ENCODE results near the gene ABLIM1. TPM values are rescaled to one million over a fixed set of nuclear protein-coding genes. Genes with fewer than 3 reads are reported as not detected.

Gene ABLIM1
- total RNA-seq, 1 experiment from 2014 or later, result 79.3 TPM

DNA sequence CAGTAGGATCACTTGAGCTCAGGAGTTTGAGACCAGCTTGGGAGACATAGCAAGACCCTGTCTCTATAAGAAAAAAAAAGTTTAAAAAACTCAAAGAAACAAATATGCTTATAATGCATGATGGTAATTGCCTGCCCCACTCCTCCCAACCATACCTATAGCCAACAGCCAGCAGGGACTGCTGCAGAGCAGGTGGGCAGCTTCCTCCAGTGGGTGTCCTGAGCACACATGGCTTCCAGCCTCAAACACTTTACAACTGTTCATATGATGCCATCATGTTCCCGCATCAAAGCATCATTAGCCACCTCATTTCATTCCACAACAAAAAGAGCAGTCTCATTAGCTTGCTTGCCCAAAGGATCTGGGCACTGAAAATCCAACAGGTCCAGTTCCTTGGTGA is 42.0 kb downstream of the ABLIM1 start:
- Mint-ChIP-seq H3K27ac (ENCODE audit: unreplicated experiment) (no peak overlapping the region), H3K9me3 (ENCODE audit: unreplicated experiment) (peaks cover 11% of the 10 kb centered on the region), H3K36me3 (ENCODE audit: insufficient read depth, unreplicated experiment) (peaks cover 11% of the 10 kb centered on the region), H3K4me1 (ENCODE audit: low read depth, unreplicated experiment) (peaks cover 30% of the 10 kb centered on the region), H3K27me3 (ENCODE audit: insufficient read depth, unreplicated experiment) (no peaks in the 10 kb centered on the region), H3K4me3 (ENCODE audit: unreplicated experiment) (no peak overlapping the region)
- Histone ChIP-seq H3K4me1 (peaks cover 31% of the 10 kb centered on the region), H3K27me3 (replicated peaks; ENCODE audit: control insufficient read depth, insufficient read depth, low read length) (no peaks in the 10 kb centered on the region), H3K36me3 (ENCODE audit: control insufficient read depth, insufficient read depth, low read length) (no peaks in the 10 kb centered on the region), H3K9me3 (no peaks in the 10 kb centered on the region), H3K4me3 (ENCODE audit: low read depth, low read length) (no peak overlapping the region)
- intact Hi-C loops (cut with micrococcal nuclease; ENCODE audit: unreplicated experiment), result no loop called here
- POLR2A ChIA-PET, result no interaction called here
- TF ChIP-seq, protein P1, sequence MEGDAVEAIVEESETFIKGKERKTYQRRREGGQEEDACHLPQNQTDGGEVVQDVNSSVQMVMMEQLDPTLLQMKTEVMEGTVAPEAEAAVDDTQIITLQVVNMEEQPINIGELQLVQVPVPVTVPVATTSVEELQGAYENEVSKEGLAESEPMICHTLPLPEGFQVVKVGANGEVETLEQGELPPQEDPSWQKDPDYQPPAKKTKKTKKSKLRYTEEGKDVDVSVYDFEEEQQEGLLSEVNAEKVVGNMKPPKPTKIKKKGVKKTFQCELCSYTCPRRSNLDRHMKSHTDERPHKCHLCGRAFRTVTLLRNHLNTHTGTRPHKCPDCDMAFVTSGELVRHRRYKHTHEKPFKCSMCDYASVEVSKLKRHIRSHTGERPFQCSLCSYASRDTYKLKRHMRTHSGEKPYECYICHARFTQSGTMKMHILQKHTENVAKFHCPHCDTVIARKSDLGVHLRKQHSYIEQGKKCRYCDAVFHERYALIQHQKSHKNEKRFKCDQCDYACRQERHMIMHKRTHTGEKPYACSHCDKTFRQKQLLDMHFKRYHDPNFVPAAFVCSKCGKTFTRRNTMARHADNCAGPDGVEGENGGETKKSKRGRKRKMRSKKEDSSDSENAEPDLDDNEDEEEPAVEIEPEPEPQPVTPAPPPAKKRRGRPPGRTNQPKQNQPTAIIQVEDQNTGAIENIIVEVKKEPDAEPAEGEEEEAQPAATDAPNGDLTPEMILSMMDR (IDR thresholded peaks at IDR 0.05; ENCODE audit: insufficient read depth in 1 of 2, low read depth in 1 of 2, low read length in 1 of 2, severe bottlenecking in 1 of 2, unreplicated experiment in 1 of 2), result no peak
- DNase-seq, result no peak
- BruUV-seq (replicated peaks), result no TSS peak
- CTCF ChIA-PET, result no interaction called here

DNA sequence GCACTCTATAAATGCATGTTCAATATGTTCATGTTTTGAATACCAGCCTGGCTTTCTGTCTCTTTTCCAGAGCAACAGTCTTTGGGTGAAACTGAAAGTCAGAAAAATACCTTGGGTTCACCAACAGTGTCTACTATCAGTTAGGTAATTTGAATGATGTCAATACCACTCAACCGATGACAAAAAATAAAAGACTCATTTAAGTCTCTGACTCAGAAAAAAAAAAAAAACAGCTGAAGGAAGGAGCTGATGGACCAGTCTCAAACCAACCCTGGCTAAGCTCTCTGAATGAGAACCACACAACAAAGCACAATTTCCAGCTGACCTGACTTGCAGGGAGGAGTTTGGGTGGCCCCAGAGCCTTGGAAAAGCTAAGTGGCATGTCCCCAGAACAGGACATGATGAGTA is 42.5 kb downstream of the ABLIM1 start:
- H3K36me3 Mint-ChIP-seq (ENCODE audit: insufficient read depth, unreplicated experiment), result peaks cover 11% of the 10 kb centered on the region
- CTCF ChIA-PET, result no interaction called here
- H3K4me3 Mint-ChIP-seq (ENCODE audit: unreplicated experiment), result no peak overlapping the region
- Histone ChIP-seq H3K4me3 (ENCODE audit: low read depth, low read length) (no peak overlapping the region), H3K4me1 (peaks cover 31% of the 10 kb centered on the region), H3K27me3 (replicated peaks; ENCODE audit: control insufficient read depth, insufficient read depth, low read length) (no peaks in the 10 kb centered on the region), H3K36me3 (ENCODE audit: control insufficient read depth, insufficient read depth, low read length) (no peaks in the 10 kb centered on the region), H3K9me3 (no peaks in the 10 kb centered on the region)
- peaks cover 11% of the 10 kb centered on the region for H3K9me3 Mint-ChIP-seq (ENCODE audit: unreplicated experiment)
- POLR2A ChIA-PET, result no interaction called here
- intact Hi-C loops (cut with micrococcal nuclease; ENCODE audit: unreplicated experiment), result no loop called here
- H3K4me1 Mint-ChIP-seq (ENCODE audit: low read depth, unreplicated experiment), result peaks cover 26% of the 10 kb centered on the region
- DNase-seq, result no peak
- BruUV-seq (replicated peaks), result no TSS peak
- TF ChIP-seq, protein P1 (IDR thresholded peaks at IDR 0.05; ENCODE audit: insufficient read depth in 1 of 2, low read depth in 1 of 2, low read length in 1 of 2, severe bottlenecking in 1 of 2, unreplicated experiment in 1 of 2), result no peak
- H3K27me3 Mint-ChIP-seq (ENCODE audit: insufficient read depth, unreplicated experiment), result no peaks in the 10 kb centered on the region
- peak overlapping the region; percentile 21 for H3K27ac Mint-ChIP-seq (ENCODE audit: unreplicated experiment)

DNA sequence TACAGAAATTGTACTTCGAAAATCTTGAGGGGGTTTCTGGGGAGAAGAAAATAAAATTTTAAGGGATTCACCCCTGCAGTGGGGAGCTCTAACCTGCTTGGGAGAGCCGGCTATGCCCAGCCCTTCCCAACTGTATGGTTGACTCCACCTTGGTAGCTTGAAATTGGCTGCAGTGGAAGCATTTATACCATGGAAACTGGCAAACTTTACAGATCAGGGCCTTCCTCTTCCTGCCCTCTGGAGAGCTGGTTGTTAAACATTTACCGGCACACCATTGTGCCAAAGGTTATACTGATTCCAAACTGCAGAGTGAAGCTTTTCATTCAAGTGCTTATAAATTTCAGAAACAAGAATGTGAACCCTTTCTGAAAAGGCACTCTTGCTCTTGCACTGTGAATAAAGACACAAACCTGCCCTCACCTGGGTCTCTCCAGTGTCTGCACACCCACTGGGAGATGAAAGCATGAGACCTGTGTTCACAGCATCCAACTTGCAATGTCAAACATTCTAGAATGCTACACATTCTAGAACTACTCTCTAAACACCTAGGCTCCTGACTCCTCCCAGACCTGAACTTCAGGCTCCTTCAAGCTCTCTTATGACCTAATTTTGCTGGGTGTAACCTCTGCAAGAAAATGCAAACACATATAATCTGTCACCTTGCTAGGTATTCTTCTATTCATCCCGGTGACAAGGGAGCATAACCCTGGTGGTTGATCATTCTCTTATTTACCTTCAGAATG is 44.7 kb downstream of the ABLIM1 start:
- Histone ChIP-seq H3K4me3 (ENCODE audit: low read depth, low read length) (no peak overlapping the region), H3K27me3 (replicated peaks; ENCODE audit: control insufficient read depth, insufficient read depth, low read length) (no peaks in the 10 kb centered on the region), H3K4me1 (peaks cover 31% of the 10 kb centered on the region), H3K36me3 (ENCODE audit: control insufficient read depth, insufficient read depth, low read length) (no peaks in the 10 kb centered on the region), H3K9me3 (no peaks in the 10 kb centered on the region)
- no TSS peak for BruUV-seq (replicated peaks)
- TF ChIP-seq, protein P1 (IDR thresholded peaks at IDR 0.05; ENCODE audit: insufficient read depth in 1 of 2, low read depth in 1 of 2, low read length in 1 of 2, severe bottlenecking in 1 of 2, unreplicated experiment in 1 of 2), result no peak
- ChIA-PET POLR2A (interaction anchor here (0.5 to 1.5 kb wide), 2 partner anchors 19 to 21 kb away, joined by 3 to 4 read pairs; no protein-coding TSS in a partner anchor), CTCF (interaction anchor here (0.9 kb wide), 1 partner anchor 9 kb away, joined by 7 read pairs; no protein-coding TSS in a partner anchor)
- peak in 1 of 2 experiments; percentile 35 for DNase-seq
- H3K27ac Mint-ChIP-seq (ENCODE audit: unreplicated experiment), result peak overlapping the region; percentile 45
- H3K4me1 Mint-ChIP-seq (ENCODE audit: low read depth, unreplicated experiment), result peaks cover 26% of the 10 kb centered on the region
- intact Hi-C loops (cut with micrococcal nuclease; ENCODE audit: unreplicated experiment), result loop anchor here (1.0 kb wide), 1 partner anchor 8 kb away; no protein-coding TSS in a partner anchor
- H3K36me3 Mint-ChIP-seq (ENCODE audit: insufficient read depth, unreplicated experiment), result peaks cover 6% of the 10 kb centered on the region
- no peak overlapping the region for H3K4me3 Mint-ChIP-seq (ENCODE audit: unreplicated experiment)
- H3K9me3 Mint-ChIP-seq (ENCODE audit: unreplicated experiment), result peaks cover 11% of the 10 kb centered on the region
- no peaks in the 10 kb centered on the region for H3K27me3 Mint-ChIP-seq (ENCODE audit: insufficient read depth, unreplicated experiment)
